CD4-positive, alpha-beta T cell (primary cell): ENCODE data around the gene SECISBP2. TPM values are rescaled to one million over a fixed set of nuclear protein-coding genes. Genes with fewer than 3 reads are reported as not detected.

Experiments used
- ATAC-seq: fragments of 200-7000 bp; cut with Tn5 transposase; one replicate; pipeline ENCODE4 v1.10.0; 2022; ENCODE audit warnings: mild to moderate bottlenecking; ENCODE audit not compliant: poor library complexity
- CTCF ChIA-PET: fragments of 350-600 bp; sonication (Branson Sonifier 250); formaldehyde crosslinking; loops from one replicate; lab custom pipeline; 2021; ENCODE audit warnings: antibody characterized with exemption, inconsistent platforms; lab: Charles Lee
- POLR2A ChIA-PET: fragments of 350-600 bp; sonication (Branson Sonifier 250); formaldehyde crosslinking; loops from one replicate; lab custom pipeline; 2021; ENCODE audit warnings: antibody characterized with exemption, inconsistent platforms; lab: Charles Lee
- DNase-seq, 14 experiments: peaks; one replicate each; pipeline ENCODE4 v3.0.0-alpha.2; 2013 to 2020; ENCODE audit warnings: mixed read lengths in 2 of 14
- H3K27ac ChIP-seq, 2 donors: one replicate each; pipeline versions ENCODE4 v1.5.1 to v1.7.0; 2013; ENCODE audit warnings: low read length in 2 of 2, low read depth in 1 of 2, mild to moderate bottlenecking in 1 of 2
- H3K27me3 ChIP-seq, 2 experiments: 1 replicate in 1 of 2; 2 replicates in 1 of 2; pipeline versions ENCODE4 v1.6.1 to v1.7.0; 2013; ENCODE audit warnings: low read length in 2 of 2, control low read depth in 1 of 2, mild to moderate bottlenecking in 1 of 2, moderate library complexity in 1 of 2; ENCODE audit not compliant: insufficient read depth in 2 of 2, control insufficient read depth in 1 of 2
- H3K36me3 ChIP-seq: one replicate; pipeline ENCODE4 v1.6.1; 2013; ENCODE audit warnings: low read length, control low read depth; ENCODE audit not compliant: insufficient read depth
- H3K4me1 ChIP-seq: one replicate; pipeline ENCODE4 v1.6.1; 2013; ENCODE audit warnings: low read length, control low read depth; ENCODE audit not compliant: insufficient read depth
- H3K4me3 ChIP-seq: one replicate; pipeline ENCODE4 v1.5.1; 2013; ENCODE audit warnings: mild to moderate bottlenecking, low read length, moderate library complexity
- H3K9me3 ChIP-seq, 2 experiments: 1 replicate in 1 of 2; 2 replicates in 1 of 2; pipeline versions ENCODE4 v1.6.1 to v1.7.0; 2013; ENCODE audit warnings: low read length in 2 of 2, mild to moderate bottlenecking in 2 of 2, control low read depth in 1 of 2, moderate library complexity in 1 of 2; ENCODE audit not compliant: control insufficient read depth in 1 of 2, insufficient read depth in 1 of 2
- H3K27ac Mint-ChIP-seq: one replicate; pipeline ENCODE4 v1.8.0; 2020; ENCODE audit warnings: mixed read lengths
- H3K27me3 Mint-ChIP-seq: one replicate; pipeline ENCODE4 v1.8.0; 2021; ENCODE audit warnings: mixed read lengths
- H3K36me3 Mint-ChIP-seq: one replicate; pipeline ENCODE4 v1.8.0; 2021; ENCODE audit warnings: low read depth, mixed read lengths
- H3K4me1 Mint-ChIP-seq: one replicate; pipeline ENCODE4 v1.8.0; 2021; ENCODE audit warnings: low read depth, mixed read lengths
- H3K4me3 Mint-ChIP-seq: one replicate; pipeline ENCODE4 v1.8.0; 2020; ENCODE audit warnings: mild to moderate bottlenecking, mixed read lengths
- H3K9me3 Mint-ChIP-seq: one replicate; pipeline ENCODE4 v1.8.0; 2020; ENCODE audit warnings: mixed read lengths
- intact Hi-C, 2 experiments: fragments of 100-400 bp; cut with DNase I in 1 of 2; cut with micrococcal nuclease in 1 of 2; formaldehyde crosslinking; loops; one replicate each; pipeline versions ENCODE4 v1.15.1 to v1.9.0; 2023 to 2025; cut with DNase I, micrococcal nuclease
- total RNA-seq, 174 experiments: library from RNA in 2 of 174; stranded (reverse) in 2 of 174; gene quantifications; one replicate each; pipeline ENCODE4 v1.2.3 and lab custom pipeline; 2021 to 2026
- TF ChIP-seq, protein P1 (sequence below): fragments of 200-600 bp; IDR thresholded peaks from one replicate; pipeline ENCODE4 v1.8.0; 2022; ENCODE audit warnings: antibody characterized with exemption, mild to moderate bottlenecking

The SECISBP2 gene
- total RNA-seq, 2 experiments from 2014 or later, result 109 to 112 TPM

DNA sequence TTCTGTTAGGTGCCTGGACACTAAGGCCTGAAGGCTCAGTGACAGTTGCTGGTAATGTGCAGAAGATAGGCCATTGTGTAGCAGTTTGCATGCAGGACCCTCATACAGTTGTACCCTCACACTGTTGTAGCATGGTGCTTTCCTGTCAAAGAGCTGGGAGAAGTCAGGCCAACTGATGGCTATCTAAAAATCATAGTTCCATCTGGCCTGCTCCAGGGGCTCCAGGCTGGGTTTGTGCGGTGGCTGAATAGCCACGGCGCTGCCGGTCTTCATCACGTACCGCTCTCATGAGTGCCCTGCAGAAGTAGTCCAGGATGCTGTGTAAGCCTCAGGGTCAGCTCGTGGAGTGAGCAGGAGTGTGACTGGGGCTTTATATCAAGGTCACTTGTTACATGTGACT, 12.2 kb downstream of the SECISBP2 start:
- Histone ChIP-seq H3K36me3 (peaks cover 95% of the 10 kb centered on the region), H3K4me1 (no peaks in the 10 kb centered on the region), H3K4me3 (no peak overlapping the region), H3K9me3 (no peaks in the 10 kb centered on the region), H3K27me3 (no peaks in the 10 kb centered on the region), H3K27ac (no peak overlapping the region)
- DNase-seq (no peak), ATAC-seq (no peak)
- Mint-ChIP-seq H3K27me3 (no peaks in the 10 kb centered on the region), H3K36me3 (peaks cover 96% of the 10 kb centered on the region), H3K4me1 (peaks cover 23% of the 10 kb centered on the region), H3K27ac (no peak overlapping the region), H3K4me3 (no peak overlapping the region), H3K9me3 (no peaks in the 10 kb centered on the region)
- ChIA-PET CTCF (interaction anchor here (2.2 kb wide), 1 partner anchor 12 kb away, joined by 7 read pairs; the partner anchor contains the start of gene SECISBP2), POLR2A (no interaction called here)
- TF ChIP-seq, protein P1, sequence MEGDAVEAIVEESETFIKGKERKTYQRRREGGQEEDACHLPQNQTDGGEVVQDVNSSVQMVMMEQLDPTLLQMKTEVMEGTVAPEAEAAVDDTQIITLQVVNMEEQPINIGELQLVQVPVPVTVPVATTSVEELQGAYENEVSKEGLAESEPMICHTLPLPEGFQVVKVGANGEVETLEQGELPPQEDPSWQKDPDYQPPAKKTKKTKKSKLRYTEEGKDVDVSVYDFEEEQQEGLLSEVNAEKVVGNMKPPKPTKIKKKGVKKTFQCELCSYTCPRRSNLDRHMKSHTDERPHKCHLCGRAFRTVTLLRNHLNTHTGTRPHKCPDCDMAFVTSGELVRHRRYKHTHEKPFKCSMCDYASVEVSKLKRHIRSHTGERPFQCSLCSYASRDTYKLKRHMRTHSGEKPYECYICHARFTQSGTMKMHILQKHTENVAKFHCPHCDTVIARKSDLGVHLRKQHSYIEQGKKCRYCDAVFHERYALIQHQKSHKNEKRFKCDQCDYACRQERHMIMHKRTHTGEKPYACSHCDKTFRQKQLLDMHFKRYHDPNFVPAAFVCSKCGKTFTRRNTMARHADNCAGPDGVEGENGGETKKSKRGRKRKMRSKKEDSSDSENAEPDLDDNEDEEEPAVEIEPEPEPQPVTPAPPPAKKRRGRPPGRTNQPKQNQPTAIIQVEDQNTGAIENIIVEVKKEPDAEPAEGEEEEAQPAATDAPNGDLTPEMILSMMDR, result no peak
- intact Hi-C loops, result no loop called here

DNA sequence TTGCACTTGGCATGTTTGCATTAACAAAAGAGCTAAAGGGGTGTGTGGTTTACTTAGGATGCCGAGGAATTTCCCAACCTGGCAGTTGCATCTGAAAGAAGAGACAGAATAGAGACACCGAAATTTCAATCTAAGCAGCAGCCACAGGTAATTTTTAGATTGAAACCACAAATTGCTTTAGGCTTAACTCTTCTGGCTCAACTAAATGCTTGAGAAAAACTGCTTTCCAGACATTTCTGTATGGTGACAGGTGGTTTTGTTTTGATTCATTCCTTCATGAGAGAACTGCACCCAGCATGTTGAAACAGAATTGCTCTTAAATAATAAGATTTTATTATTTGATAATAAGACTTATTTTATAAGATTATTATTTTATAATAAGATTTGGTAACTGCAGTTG, 21.5 kb downstream of the SECISBP2 start:
- TF ChIP-seq, protein P1, result no peak
- H3K36me3 ChIP-seq, result peaks cover 95% of the 10 kb centered on the region
- H3K4me3 ChIP-seq, result no peak overlapping the region
- Mint-ChIP-seq H3K4me1 (peaks cover 13% of the 10 kb centered on the region), H3K27me3 (no peaks in the 10 kb centered on the region), H3K9me3 (no peaks in the 10 kb centered on the region), H3K27ac (no peak overlapping the region), H3K36me3 (peaks cover 96% of the 10 kb centered on the region), H3K4me3 (no peak overlapping the region)
- ChIA-PET POLR2A (no interaction called here), CTCF (no interaction called here)
- no peaks in the 10 kb centered on the region for H3K9me3 ChIP-seq
- H3K27ac ChIP-seq, result no peak overlapping the region
- no peak for ATAC-seq
- H3K27me3 ChIP-seq, result no peaks in the 10 kb centered on the region
- DNase-seq, result no peak
- intact Hi-C loops, result no loop called here
- no peaks in the 10 kb centered on the region for H3K4me1 ChIP-seq

- peaks cover 96% of the 10 kb centered on the region for H3K36me3 ChIP-seq
- no peaks in the 10 kb centered on the region for H3K9me3 ChIP-seq
- intact Hi-C loops, result no loop called here
- peaks cover 96% of the 10 kb centered on the region for H3K36me3 Mint-ChIP-seq
- DNase-seq, result no peak
- no peaks in the 10 kb centered on the region for H3K27me3 ChIP-seq
- no peak overlapping the region for H3K27ac Mint-ChIP-seq
- H3K9me3 Mint-ChIP-seq, result no peaks in the 10 kb centered on the region
- TF ChIP-seq, protein P1, result no peak
- H3K4me1 ChIP-seq, result no peaks in the 10 kb centered on the region
- H3K27me3 Mint-ChIP-seq, result no peaks in the 10 kb centered on the region
- H3K4me1 Mint-ChIP-seq, result peaks cover 13% of the 10 kb centered on the region
- CTCF ChIA-PET, result no interaction called here
- H3K4me3 Mint-ChIP-seq, result no peak overlapping the region
- peak; percentile 32 for ATAC-seq
- POLR2A ChIA-PET, result no interaction called here
- no peak overlapping the region for H3K4me3 ChIP-seq
- H3K27ac ChIP-seq, result no peak overlapping the region
These were observed 22.0 kb downstream of the SECISBP2 start for GRCh38 chr9:89340332-89340731.
